SK-N-SH treated with all-trans-retinoic acid at 6 μM for 48 hours (cell line): ENCODE results near the gene KRTAP10-3.

ENCODE experiments used
- BACH2 ChIP-seq: fragments of 250-450 bp; sonication (Bioruptor Pico); IDR thresholded peaks from 2 replicates; pipeline ENCODE4 v1.9.0; 2021; ENCODE audit warnings: mild to moderate bottlenecking, borderline replicate concordance
- CREB5 ChIP-seq: fragments of 250-450 bp; sonication (Bioruptor Pico); IDR thresholded peaks from 2 replicates; pipeline ENCODE4 v1.5.1; 2020; ENCODE audit warnings: low read depth, mild to moderate bottlenecking, moderate library complexity
- CSRNP3 ChIP-seq: fragments of 250-450 bp; sonication (Bioruptor Pico); IDR thresholded peaks from 2 replicates; pipeline ENCODE4 v1.5.1; 2021; ENCODE audit warnings: mild to moderate bottlenecking, moderate library complexity
- OSR1 ChIP-seq: fragments of 250-450 bp; sonication (Bioruptor Pico); IDR thresholded peaks from 2 replicates; pipeline ENCODE4 v1.8.0; 2022; ENCODE audit warnings: moderate library complexity, mild to moderate bottlenecking, inconsistent platforms
- PATZ1 ChIP-seq: fragments of 250-450 bp; sonication (Bioruptor Pico); IDR thresholded peaks from 2 replicates; pipeline ENCODE4 v1.8.0; 2020; ENCODE audit warnings: mild to moderate bottlenecking, moderate library complexity, borderline replicate concordance
- RARB ChIP-seq: fragments of 250-450 bp; sonication (Bioruptor Pico); IDR thresholded peaks from 2 replicates; pipeline ENCODE4 v1.8.0; 2021; ENCODE audit warnings: mild to moderate bottlenecking, moderate library complexity
- TCF4 ChIP-seq: fragments of 250-450 bp; sonication (Bioruptor Pico); IDR thresholded peaks from 2 replicates; pipeline ENCODE4 v1.8.0; 2021; ENCODE audit warnings: mild to moderate bottlenecking, moderate library complexity, borderline replicate concordance
- TOX ChIP-seq: fragments of 250-450 bp; sonication (Bioruptor Pico); IDR thresholded peaks from 2 replicates; pipeline ENCODE4 v1.8.0; 2021; ENCODE audit warnings: mild to moderate bottlenecking, moderate library complexity, borderline replicate concordance
- ZFP3 ChIP-seq: fragments of 250-450 bp; sonication (Bioruptor Pico); IDR thresholded peaks from 2 replicates; pipeline ENCODE4 v1.5.0; 2020; ENCODE audit warnings: mild to moderate bottlenecking, moderate library complexity
- ZFP30 ChIP-seq: fragments of 450-650 bp; formaldehyde crosslinking; IDR thresholded peaks from 2 replicates; pipeline ENCODE4 v1.5.0; 2022; ENCODE audit warnings: mild to moderate bottlenecking, moderate library complexity
- ZNF8 ChIP-seq: fragments of 450-650 bp; formaldehyde crosslinking; IDR thresholded peaks from 2 replicates; pipeline ENCODE4 v1.5.0; 2020; ENCODE audit warnings: mild to moderate bottlenecking, moderate library complexity

- TF ChIP-seq ZFP3 (CRISPR knock-in tag): no peak
- no peak for TF ChIP-seq OSR1
- no peak for TF ChIP-seq CREB5 (CRISPR knock-in tag)
- no peak for TF ChIP-seq ZFP30
- no peak for TF ChIP-seq TCF4 (CRISPR knock-in tag)
- TF ChIP-seq RARB (CRISPR knock-in tag): no peak
- TF ChIP-seq CSRNP3: no peak
- TF ChIP-seq PATZ1 (CRISPR knock-in tag): no peak
- no peak for TF ChIP-seq BACH2 (CRISPR knock-in tag)
- TF ChIP-seq TOX (CRISPR knock-in tag): no peak
- TF ChIP-seq ZNF8: no peak
Measured at GRCh38 chr21:44571296-44571695, 12.7 kb upstream of the KRTAP10-3 start.
